Ovary (tissue), 3 donors: ENCODE data around the gene TOM1L2.

Experiments used
- EP300 ChIP-seq: sonication (generic); formaldehyde crosslinking; IDR thresholded peaks from one replicate; pipeline ENCODE4 v1.6.1; 2017; ENCODE audit warnings: antibody characterized with exemption
- POLR2A ChIP-seq: fragments of 450-650 bp; IDR thresholded peaks from one replicate; pipeline ENCODE4 v1.6.1; 2017; ENCODE audit warnings: antibody characterized with exemption, mild to moderate bottlenecking, moderate library complexity
- TF ChIP-seq, protein P1 (sequence below), 3 donors: fragments of 450-650 bp in 2 of 3; fragments of 200-600 bp in 1 of 3; IDR thresholded peaks; one replicate each; pipeline versions ENCODE4 v1.5.1 to v1.8.0; 2016 to 2022; ENCODE audit warnings: antibody characterized with exemption in 3 of 3, mild to moderate bottlenecking in 1 of 3
- donor health status: DM: no; HTN: no; CAD: no.

- TF ChIP-seq POLR2A (no peak), EP300 (no peak)
- TF ChIP-seq, protein P1, sequence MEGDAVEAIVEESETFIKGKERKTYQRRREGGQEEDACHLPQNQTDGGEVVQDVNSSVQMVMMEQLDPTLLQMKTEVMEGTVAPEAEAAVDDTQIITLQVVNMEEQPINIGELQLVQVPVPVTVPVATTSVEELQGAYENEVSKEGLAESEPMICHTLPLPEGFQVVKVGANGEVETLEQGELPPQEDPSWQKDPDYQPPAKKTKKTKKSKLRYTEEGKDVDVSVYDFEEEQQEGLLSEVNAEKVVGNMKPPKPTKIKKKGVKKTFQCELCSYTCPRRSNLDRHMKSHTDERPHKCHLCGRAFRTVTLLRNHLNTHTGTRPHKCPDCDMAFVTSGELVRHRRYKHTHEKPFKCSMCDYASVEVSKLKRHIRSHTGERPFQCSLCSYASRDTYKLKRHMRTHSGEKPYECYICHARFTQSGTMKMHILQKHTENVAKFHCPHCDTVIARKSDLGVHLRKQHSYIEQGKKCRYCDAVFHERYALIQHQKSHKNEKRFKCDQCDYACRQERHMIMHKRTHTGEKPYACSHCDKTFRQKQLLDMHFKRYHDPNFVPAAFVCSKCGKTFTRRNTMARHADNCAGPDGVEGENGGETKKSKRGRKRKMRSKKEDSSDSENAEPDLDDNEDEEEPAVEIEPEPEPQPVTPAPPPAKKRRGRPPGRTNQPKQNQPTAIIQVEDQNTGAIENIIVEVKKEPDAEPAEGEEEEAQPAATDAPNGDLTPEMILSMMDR (IDR thresholded peaks at IDR 0.05): no peak
Observed at GRCh38 chr17:17896746-17897145, 75.5 kb downstream of the TOM1L2 start.
